ENCODE measurements around the gene SLC6A11. TPM values are rescaled to one million over a fixed set of nuclear protein-coding genes. Genes with fewer than 3 reads are reported as not detected.

The SLC6A11 gene
- total RNA-seq, 1 experiment from 2014 or later, result not detected

DNA sequence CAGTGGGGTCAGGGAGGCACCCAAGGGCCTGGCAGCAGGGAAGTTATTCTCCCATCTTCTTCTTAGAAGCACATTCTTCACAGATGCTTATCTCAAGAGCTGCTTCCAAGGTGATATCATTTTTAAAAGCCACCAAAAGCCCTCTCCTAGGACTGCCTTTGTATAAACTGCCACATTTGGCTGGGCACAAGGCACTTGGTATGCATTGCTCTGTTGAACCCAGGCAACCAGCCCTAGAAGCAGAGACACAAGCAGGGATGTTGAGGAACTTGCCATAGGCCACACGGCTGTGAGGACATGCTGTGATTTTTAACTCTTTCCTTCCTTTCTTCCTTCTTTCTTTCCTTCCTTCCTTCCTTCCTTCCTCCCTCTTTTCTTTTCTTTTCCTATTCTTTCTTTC, 169.2 kb downstream of the SLC6A11 start:
- TF ChIP-seq, protein P1, sequence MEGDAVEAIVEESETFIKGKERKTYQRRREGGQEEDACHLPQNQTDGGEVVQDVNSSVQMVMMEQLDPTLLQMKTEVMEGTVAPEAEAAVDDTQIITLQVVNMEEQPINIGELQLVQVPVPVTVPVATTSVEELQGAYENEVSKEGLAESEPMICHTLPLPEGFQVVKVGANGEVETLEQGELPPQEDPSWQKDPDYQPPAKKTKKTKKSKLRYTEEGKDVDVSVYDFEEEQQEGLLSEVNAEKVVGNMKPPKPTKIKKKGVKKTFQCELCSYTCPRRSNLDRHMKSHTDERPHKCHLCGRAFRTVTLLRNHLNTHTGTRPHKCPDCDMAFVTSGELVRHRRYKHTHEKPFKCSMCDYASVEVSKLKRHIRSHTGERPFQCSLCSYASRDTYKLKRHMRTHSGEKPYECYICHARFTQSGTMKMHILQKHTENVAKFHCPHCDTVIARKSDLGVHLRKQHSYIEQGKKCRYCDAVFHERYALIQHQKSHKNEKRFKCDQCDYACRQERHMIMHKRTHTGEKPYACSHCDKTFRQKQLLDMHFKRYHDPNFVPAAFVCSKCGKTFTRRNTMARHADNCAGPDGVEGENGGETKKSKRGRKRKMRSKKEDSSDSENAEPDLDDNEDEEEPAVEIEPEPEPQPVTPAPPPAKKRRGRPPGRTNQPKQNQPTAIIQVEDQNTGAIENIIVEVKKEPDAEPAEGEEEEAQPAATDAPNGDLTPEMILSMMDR (conservative IDR thresholded peaks at IDR 0.05), result no peak
- TF ChIP-seq EZH2 (IDR thresholded peaks at IDR 0.05; ENCODE audit: low read depth), result no peak
- H3F3A ChIP-seq (ENCODE audit: insufficient read depth, low read depth), result no peaks in the 10 kb centered on the region
- H3K9me2 ChIP-seq (ENCODE audit: insufficient read depth), result no peaks in the 10 kb centered on the region
- H3K9me3 ChIP-seq (ENCODE audit: insufficient read depth, low read depth), result no peaks in the 10 kb centered on the region
- ChIA-PET POLR2A (ENCODE audit: unreplicated experiment) (no interaction called here), CTCF (no interaction called here)
- BruUV-seq (replicated peaks), result no TSS peak
- H3K4me3 ChIP-seq, result no peak overlapping the region
- DNase-seq, result no peak
- H3K27ac ChIP-seq, result no peak overlapping the region
- intact Hi-C loops (cut with micrococcal nuclease; ENCODE audit: unreplicated experiment), result no loop called here
- H2AFZ ChIP-seq, result no peak overlapping the region
- H3K4me2 ChIP-seq, result no peak overlapping the region
- H3K27me3 ChIP-seq (ENCODE audit: insufficient read depth, low read depth), result peaks cover 76% of the 10 kb centered on the region
- no peaks in the 10 kb centered on the region; the same call in 1 of the 2 replicates for H4K20me1 ChIP-seq (ENCODE audit: insufficient read depth)
- no peaks in the 10 kb centered on the region for H3K79me2 ChIP-seq (ENCODE audit: low read depth)
- peaks cover 5% of the 10 kb centered on the region; the same call in 1 of the 2 replicates for H3K4me1 ChIP-seq (replicated peaks; ENCODE audit: insufficient read depth)
- no peaks in the 10 kb centered on the region for H3K36me3 ChIP-seq (ENCODE audit: low read depth)

DNA sequence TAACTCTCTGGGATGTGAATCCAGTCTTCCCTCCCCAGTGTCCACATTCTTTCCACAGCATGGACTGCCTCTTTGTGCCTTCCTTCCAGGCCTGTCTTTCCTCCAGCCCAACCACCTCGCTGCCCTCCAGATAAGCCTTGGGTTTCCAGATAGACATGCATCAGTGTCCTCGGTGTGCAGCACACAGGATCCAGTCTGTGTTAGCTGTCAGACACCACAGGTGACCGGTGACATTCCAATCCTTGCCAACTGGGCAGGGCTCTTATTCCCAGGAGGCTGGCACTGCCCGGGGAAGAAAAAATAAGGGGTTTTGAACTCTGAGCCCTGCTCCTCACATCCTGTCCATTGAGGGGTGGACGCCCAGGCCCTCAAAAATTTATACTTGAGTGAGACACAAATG, 170.6 kb downstream of the SLC6A11 start:
- Histone ChIP-seq H3K9me2 (ENCODE audit: insufficient read depth) (no peaks in the 10 kb centered on the region), H3K27ac (no peak overlapping the region), H3K9me3 (ENCODE audit: insufficient read depth, low read depth) (no peaks in the 10 kb centered on the region), H3K27me3 (ENCODE audit: insufficient read depth, low read depth) (peaks cover 76% of the 10 kb centered on the region), H3K4me1 (replicated peaks; ENCODE audit: insufficient read depth) (peaks cover 5% of the 10 kb centered on the region; the same call in 1 of the 2 replicates), H3F3A (ENCODE audit: insufficient read depth, low read depth) (no peaks in the 10 kb centered on the region), H3K79me2 (ENCODE audit: low read depth) (no peaks in the 10 kb centered on the region), H3K4me3 (no peak overlapping the region), H3K36me3 (ENCODE audit: low read depth) (no peaks in the 10 kb centered on the region), H2AFZ (no peak overlapping the region), H4K20me1 (ENCODE audit: insufficient read depth) (no peaks in the 10 kb centered on the region; the same call in 1 of the 2 replicates), H3K4me2 (no peak overlapping the region)
- ChIA-PET CTCF (no interaction called here), POLR2A (ENCODE audit: unreplicated experiment) (no interaction called here)
- no TSS peak for BruUV-seq (replicated peaks)
- no peak for TF ChIP-seq EZH2 (IDR thresholded peaks at IDR 0.05; ENCODE audit: low read depth)
- TF ChIP-seq, protein P1 (conservative IDR thresholded peaks at IDR 0.05), result no peak
- intact Hi-C loops (cut with micrococcal nuclease; ENCODE audit: unreplicated experiment), result no loop called here
- no peak for DNase-seq

GRCh38 chr3:10988001-10988665, 172.1 kb downstream of the SLC6A11 start:
- no peak overlapping the region for H3K4me2 ChIP-seq
- no peaks in the 10 kb centered on the region for H3F3A ChIP-seq (ENCODE audit: insufficient read depth, low read depth)
- no peaks in the 10 kb centered on the region for H3K4me1 ChIP-seq (replicated peaks; ENCODE audit: insufficient read depth)
- H4K20me1 ChIP-seq (ENCODE audit: insufficient read depth), result no peaks in the 10 kb centered on the region; the same call in 1 of the 2 replicates
- H3K27me3 ChIP-seq (ENCODE audit: insufficient read depth, low read depth), result peaks cover 81% of the 10 kb centered on the region
- BruUV-seq (replicated peaks), result no TSS peak
- no peak overlapping the region for H2AFZ ChIP-seq
- H3K4me3 ChIP-seq, result no peak overlapping the region
- H3K9me2 ChIP-seq (ENCODE audit: insufficient read depth), result no peaks in the 10 kb centered on the region
- H3K36me3 ChIP-seq (ENCODE audit: low read depth), result no peaks in the 10 kb centered on the region
- CTCF ChIA-PET, result interaction anchor here (0.6 kb wide), 1 partner anchor 16 kb away, joined by 4 read pairs; no protein-coding TSS in a partner anchor
- no peaks in the 10 kb centered on the region for H3K9me3 ChIP-seq (ENCODE audit: insufficient read depth, low read depth)
- no peak overlapping the region for H3K27ac ChIP-seq
- POLR2A ChIA-PET (ENCODE audit: unreplicated experiment), result no interaction called here
- TF ChIP-seq, protein P1 (conservative IDR thresholded peaks at IDR 0.05), result no peak
- no peak for TF ChIP-seq EZH2 (IDR thresholded peaks at IDR 0.05; ENCODE audit: low read depth)
- DNase-seq, result no peak
- intact Hi-C loops (cut with micrococcal nuclease; ENCODE audit: unreplicated experiment), result no loop called here
- no peaks in the 10 kb centered on the region for H3K79me2 ChIP-seq (ENCODE audit: low read depth)
